IMR-90 (cell line): ENCODE results near the gene CASZ1. TPM values are rescaled to one million over a fixed set of nuclear protein-coding genes. Genes with fewer than 3 reads are reported as not detected.

Source experiments
- ATAC-seq: fragments of 200-7000 bp; cut with Tn5 transposase; 2 replicates; pipeline ENCODE4 v1.9.1; 2020; ENCODE audit warnings: low read depth, mild to moderate bottlenecking, moderate library complexity
- BruUV-seq: library from RNA; stranded (reverse); fragments of 400-500 nt; replicated peaks from 2 replicates; lab custom pipeline; 2021; lab: Mats Ljungman, UMichigan
- CTCF ChIA-PET: fragments of 300-600 bp; formaldehyde crosslinking; extraction: SDS; loops from one replicate; lab custom pipeline; 2021; ENCODE audit warnings: antibody characterized with exemption; lab: Yijun Ruan, JAX
- POLR2A ChIA-PET: fragments of 300-600 bp; sonication (Branson Sonifier 250); formaldehyde crosslinking; loops from one replicate; lab custom pipeline; 2022; ENCODE audit warnings: antibody characterized with exemption; ENCODE audit not compliant: unreplicated experiment; lab: Charles Lee
- DNase-seq: peaks from one replicate; pipeline ENCODE4 v3.0.0; 2013
- H2AFZ ChIP-seq: replicated peaks from 2 replicates; pipeline ENCODE3; 2013; ENCODE audit warnings: low read length, mild to moderate bottlenecking; ENCODE audit not compliant: poor library complexity
- H2AK5ac ChIP-seq: 2 replicates; pipeline ENCODE4 v1.6.1; 2013; ENCODE audit warnings: low read depth, low read length, inconsistent platforms
- H2AK9ac ChIP-seq: replicated peaks from 2 replicates; pipeline ENCODE3; 2013; ENCODE audit warnings: mild to moderate bottlenecking, low read depth, low read length, moderate library complexity; ENCODE audit not compliant: poor library complexity
- H2BK120ac ChIP-seq: 2 replicates; pipeline ENCODE4 v1.6.1; 2013; ENCODE audit warnings: low read depth, low read length, inconsistent platforms
- H2BK15ac ChIP-seq: 3 replicates; pipeline ENCODE4 v1.6.1; 2013; ENCODE audit warnings: low read depth, low read length, inconsistent platforms
- H2BK20ac ChIP-seq: 2 replicates; pipeline ENCODE4 v1.6.1; 2013; ENCODE audit warnings: low read depth, mild to moderate bottlenecking, inconsistent platforms, low read length, moderate library complexity
- H2BK5ac ChIP-seq: 2 replicates; pipeline ENCODE4 v1.6.1; 2013; ENCODE audit warnings: mild to moderate bottlenecking, low read depth, low read length, inconsistent platforms; ENCODE audit not compliant: poor library complexity, severe bottlenecking
- H3K14ac ChIP-seq: replicated peaks from 2 replicates; pipeline ENCODE4 v1.6.1; 2013; ENCODE audit warnings: low read depth, low read length, inconsistent platforms
- H3K18ac ChIP-seq: 2 replicates; pipeline ENCODE4 v1.6.1; 2013; ENCODE audit warnings: low read depth, low read length, control low read depth
- H3K23ac ChIP-seq: 2 replicates; pipeline ENCODE4 v1.6.1; 2013; ENCODE audit warnings: low read depth, low read length, inconsistent platforms
- H3K27ac ChIP-seq: 2 replicates; pipeline ENCODE4 v1.5.1; 2013; ENCODE audit warnings: mild to moderate bottlenecking, control low read depth, low read length; ENCODE audit not compliant: insufficient read depth
- H3K27me3 ChIP-seq: 2 replicates; pipeline ENCODE4 v1.6.1; 2013; ENCODE audit warnings: low read length; ENCODE audit not compliant: control insufficient read depth, insufficient read depth
- H3K36me3 ChIP-seq: 2 replicates; pipeline ENCODE4 v1.6.1; 2013; ENCODE audit warnings: low read length, mixed read lengths; ENCODE audit not compliant: control insufficient read depth, insufficient read depth
- H3K4ac ChIP-seq: 2 replicates; pipeline ENCODE4 v1.6.1; 2013; ENCODE audit warnings: low read depth, low read length, inconsistent platforms
- H3K4me1 ChIP-seq: 2 replicates; pipeline ENCODE4 v1.6.1; 2013; ENCODE audit warnings: low read length, mixed read lengths; ENCODE audit not compliant: control insufficient read depth, insufficient read depth
- H3K4me2 ChIP-seq: 2 replicates; pipeline ENCODE4 v1.6.1; 2013; ENCODE audit warnings: low read depth, mild to moderate bottlenecking, control low read depth, low read length, moderate library complexity
- H3K4me3 ChIP-seq: 2 replicates; pipeline ENCODE4 v1.5.1; 2013; ENCODE audit warnings: low read depth, mild to moderate bottlenecking, control low read depth, low read length, moderate library complexity; ENCODE audit not compliant: insufficient read depth
- H3K56ac ChIP-seq: 2 replicates; pipeline ENCODE4 v1.6.1; 2013; ENCODE audit warnings: low read length, inconsistent platforms; ENCODE audit not compliant: insufficient read depth; ENCODE audit errors: extremely low read depth
- H3K79me1 ChIP-seq, 2 experiments: 2 replicates each; pipeline ENCODE4 v1.6.1; 2013; ENCODE audit warnings: low read length in 2 of 2, inconsistent platforms in 1 of 2, low read depth in 1 of 2
- H3K9ac ChIP-seq: 2 replicates; pipeline ENCODE4 v1.6.1; 2013; ENCODE audit warnings: low read depth, low read length, control low read depth
- H3K9me1 ChIP-seq: 2 replicates; pipeline ENCODE4 v1.6.1; 2013; ENCODE audit warnings: low read length, inconsistent platforms; ENCODE audit not compliant: insufficient read depth
- H3K9me3 ChIP-seq: 2 replicates; pipeline ENCODE4 v1.6.1; 2013; ENCODE audit warnings: low read length; ENCODE audit not compliant: control insufficient read depth, insufficient read depth
- H4K20me1 ChIP-seq: 2 replicates; pipeline ENCODE4 v1.6.1; 2013; ENCODE audit warnings: low read length, inconsistent platforms; ENCODE audit not compliant: insufficient read depth
- H4K5ac ChIP-seq: 2 replicates; pipeline ENCODE4 v1.6.1; 2013; ENCODE audit warnings: mild to moderate bottlenecking, low read depth, low read length, control low read depth
- H4K8ac ChIP-seq, 2 experiments: 2 replicates each; pipeline ENCODE4 v1.6.1; 2013; ENCODE audit warnings: low read depth in 2 of 2, low read length in 2 of 2, control low read depth in 1 of 2, inconsistent platforms in 1 of 2
- H4K91ac ChIP-seq: 2 replicates; pipeline ENCODE4 v1.6.1; 2013; ENCODE audit warnings: low read depth, low read length, inconsistent platforms; ENCODE audit not compliant: insufficient read depth
- BHLHE40 ChIP-seq: fragments of 150-350 bp; IDR thresholded peaks from 2 replicates; pipeline ENCODE4 v1.6.1; 2016; ENCODE audit warnings: mild to moderate bottlenecking, low read depth, low read length
- CEBPB ChIP-seq: IDR thresholded peaks from 2 replicates; pipeline ENCODE4 v1.6.1; 2012; ENCODE audit warnings: low read depth, low read length, improper control_type of control experiment
- CHD1 ChIP-seq: IDR thresholded peaks from 2 replicates; pipeline ENCODE4 v1.6.1; 2012; ENCODE audit warnings: low read depth, low read length, improper control_type of control experiment
- CTCF ChIP-seq: conservative IDR thresholded peaks from 2 replicates; pipeline ENCODE4 v1.5.1; 2012; ENCODE audit warnings: mild to moderate bottlenecking, low read depth, low read length, improper control_type of control experiment
- ELK1 ChIP-seq: fragments of 150-350 bp; IDR thresholded peaks from 2 replicates; pipeline ENCODE4 v1.6.1; 2016; ENCODE audit warnings: low read depth, mild to moderate bottlenecking, low read length, moderate library complexity, borderline replicate concordance
- MAFK ChIP-seq: IDR thresholded peaks from 2 replicates; pipeline ENCODE4 v1.6.1; 2012; ENCODE audit warnings: low read depth, low read length, improper control_type of control experiment
- MAZ ChIP-seq: IDR thresholded peaks from 2 replicates; pipeline ENCODE4 v1.6.1; 2012; ENCODE audit warnings: low read depth, mild to moderate bottlenecking, low read length, improper control_type of control experiment, moderate library complexity, borderline replicate concordance
- NFE2L2 ChIP-seq: fragments of 150-350 bp; IDR thresholded peaks from 2 replicates; pipeline ENCODE4 v1.6.1; 2016; ENCODE audit warnings: low read depth, mild to moderate bottlenecking, low read length
- POLR2A ChIP-seq: IDR thresholded peaks from 2 replicates; pipeline ENCODE4 v1.6.1; 2012; ENCODE audit warnings: mild to moderate bottlenecking, low read depth, low read length
- RAD21 ChIP-seq: IDR thresholded peaks from 2 replicates; pipeline ENCODE4 v1.6.1; 2012; ENCODE audit warnings: low read length, improper control_type of control experiment
- RCOR1 ChIP-seq: IDR thresholded peaks from 2 replicates; pipeline ENCODE4 v1.6.1; 2012; ENCODE audit warnings: mild to moderate bottlenecking, low read length, improper control_type of control experiment; ENCODE audit not compliant: insufficient replicate concordance
- RFX5 ChIP-seq: IDR thresholded peaks from 2 replicates; pipeline ENCODE4 v1.8.0; 2012; ENCODE audit warnings: low read depth, mild to moderate bottlenecking, low read length, moderate library complexity
- USF2 ChIP-seq: fragments of 150-350 bp; IDR thresholded peaks from 2 replicates; pipeline ENCODE4 v1.6.1; 2017; ENCODE audit warnings: mild to moderate bottlenecking, antibody characterized with exemption, low read length, low read depth
- WGBS, 2 experiments: methylation state at CpG; one replicate each; pipeline versions ENCODE4 v1.1.5 to v1.1.7; 2013; ENCODE audit warnings: missing lambda C conversion rate in 2 of 2; ENCODE audit not compliant: insufficient read length in 1 of 2; ENCODE audit errors: extremely low coverage in 2 of 2; 5-methylcytosine and 5-hydroxymethylcytosine counted together
- dilution Hi-C: fragments of 300-500 bp; cut with HindIII; formaldehyde crosslinking; loops from one replicate; pipeline ENCODE4 v1.14.3; 2018; ENCODE audit warnings: low sequenced_read_pairs; ENCODE audit not compliant: unreplicated experiment
- in situ Hi-C: fragments of 300-500 bp; cut with MboI; formaldehyde crosslinking; loops from 3 replicates; pipeline ENCODE4 v1.14.3; 2019; ENCODE audit warnings: low sequenced_read_pairs, inconsistent platforms, mixed read lengths
- intact Hi-C: fragments of 100-400 bp; cut with micrococcal nuclease; formaldehyde crosslinking; loops from 2 replicates; pipeline ENCODE4 v1.10.0; 2022
- polyA plus RNA-seq, 3 experiments: library from polyadenylated mRNA; depleted of rRNA; stranded (reverse); fragments of >200 nt; gene quantifications; 2 replicates each; pipeline ENCODE4 v1.2.3, GENCODE V29; 2012; ENCODE audit warnings: low replicate concordance in 1 of 3
- total RNA-seq: library from RNA; depleted of rRNA; stranded (reverse); fragments of >200 nt; gene quantifications from 2 replicates; pipeline ENCODE4 v1.2.3, GENCODE V29; 2012

The CASZ1 gene
- total and polyA plus RNA-seq, 2 of the 4 experiments (the other 2 are of a cell fraction), result 0.18 to 0.24 TPM

GRCh38 chr1:10833630-10834557 lies 37.4 kb upstream of the CASZ1 start (continued):
- TF ChIP-seq CHD1, result no peak

- no peak overlapping the region for H4K8ac ChIP-seq
- H2BK20ac ChIP-seq, result no peak overlapping the region
- no peak overlapping the region for H2BK120ac ChIP-seq
- H3K4ac ChIP-seq, result no peak overlapping the region
- dilution Hi-C loops, result no loop called here
- no peak for ATAC-seq
- H3K27ac ChIP-seq, result no peak overlapping the region
- no peaks in the 10 kb centered on the region for H3K4me1 ChIP-seq
- POLR2A ChIA-PET, result no interaction called here
- WGBS, 2 experiments, result no CpG with 5 or more reads among the region's 3 CpGs
- H3K4me3 ChIP-seq, result no peak overlapping the region
- H2BK5ac ChIP-seq, result no peak overlapping the region
- H2AK9ac ChIP-seq, result no peak overlapping the region
- no peak overlapping the region for H3K56ac ChIP-seq
- no peak overlapping the region for H3K4me2 ChIP-seq
- H4K91ac ChIP-seq, result no peak overlapping the region
- no peak overlapping the region for H2AFZ ChIP-seq
- no peak overlapping the region for H2BK15ac ChIP-seq
- H4K5ac ChIP-seq, result no peak overlapping the region
- no peaks in the 10 kb centered on the region for H3K36me3 ChIP-seq
- no peaks in the 10 kb centered on the region for H3K9me3 ChIP-seq
- intact Hi-C loops, result no loop called here
- H3K14ac ChIP-seq, result no peak overlapping the region
- no peak overlapping the region for H2AK5ac ChIP-seq
- peaks cover 51% of the 10 kb centered on the region for H3K27me3 ChIP-seq
- no peak overlapping the region for H3K23ac ChIP-seq
- no peaks in the 10 kb centered on the region; the same call in 1 of the 2 replicates for H4K20me1 ChIP-seq
- BruUV-seq, result no TSS peak
- no peak for DNase-seq
- no peaks in the 10 kb centered on the region for H3K79me1 ChIP-seq
- no peak overlapping the region for H3K9ac ChIP-seq
- in situ Hi-C loops, result no loop called here
- H3K18ac ChIP-seq, result no peak overlapping the region
- no peaks in the 10 kb centered on the region for H3K9me1 ChIP-seq
- CTCF ChIA-PET, result no interaction called here
- TF ChIP-seq MAZ, result no peak
- TF ChIP-seq POLR2A, result no peak
- TF ChIP-seq MAFK, result no peak
- no peak for TF ChIP-seq ELK1
- TF ChIP-seq RCOR1, result no peak
- TF ChIP-seq RFX5, result no peak
- TF ChIP-seq NFE2L2, result no peak
- TF ChIP-seq CEBPB, result no peak
- TF ChIP-seq RAD21, result no peak
- no peak for TF ChIP-seq USF2
- no peak for TF ChIP-seq CTCF
- TF ChIP-seq BHLHE40, result no peak
Measured at GRCh38 chr1:10832703-10833102, 36.3 kb upstream of the CASZ1 start.
